Stomach (tissue), 4 donors: ENCODE results near the gene DMRT1.

Experiments used
- EP300 ChIP-seq: sonication (generic); formaldehyde crosslinking; IDR thresholded peaks from one replicate; pipeline ENCODE4 v1.6.1; 2017; ENCODE audit warnings: antibody characterized with exemption
- POLR2A ChIP-seq, 4 donors: fragments of 450-650 bp; IDR thresholded peaks; one replicate each; pipeline ENCODE4 v1.6.1; 2016; ENCODE audit warnings: antibody characterized with exemption in 4 of 4, control low read depth in 2 of 4, mild to moderate bottlenecking in 1 of 4, moderate library complexity in 1 of 4
- POLR2AphosphoS5 ChIP-seq, 3 donors: sonication (generic); formaldehyde crosslinking; IDR thresholded peaks; one replicate each; pipeline ENCODE4 v1.6.1; 2016; ENCODE audit warnings: antibody characterized with exemption in 3 of 3
- TF ChIP-seq, protein P1 (sequence below), 7 experiments: fragments of 450-650 bp in 4 of 7; fragments of 200-600 bp in 3 of 7; sonication (generic) in 3 of 7; IDR thresholded peaks; one replicate each; pipeline ENCODE4 v1.5.1; 2016 to 2019; ENCODE audit warnings: antibody characterized with exemption in 7 of 7, control low read depth in 2 of 7, mild to moderate bottlenecking in 1 of 7

DNA sequence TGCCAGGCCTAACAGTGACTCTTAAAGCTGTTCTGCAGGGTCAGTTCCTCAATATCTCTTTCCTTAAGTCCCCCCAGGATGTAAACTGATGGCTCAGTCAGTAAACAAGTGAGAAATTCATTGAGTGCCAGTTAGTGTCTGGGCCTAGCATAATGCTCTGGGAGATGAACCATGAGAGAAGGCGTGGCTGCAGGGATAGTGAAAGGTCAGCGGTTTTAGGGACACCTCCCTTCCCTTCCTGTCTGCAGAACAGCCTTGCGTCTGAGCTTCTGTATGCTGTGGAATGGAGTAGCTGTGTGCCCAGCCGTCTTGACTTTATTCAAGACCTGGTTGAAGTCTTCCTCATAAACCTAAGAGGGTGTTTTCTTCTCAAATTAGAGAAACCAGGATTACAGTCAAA is 88.2 kb downstream of the DMRT1 start:
- TF ChIP-seq, protein P1, sequence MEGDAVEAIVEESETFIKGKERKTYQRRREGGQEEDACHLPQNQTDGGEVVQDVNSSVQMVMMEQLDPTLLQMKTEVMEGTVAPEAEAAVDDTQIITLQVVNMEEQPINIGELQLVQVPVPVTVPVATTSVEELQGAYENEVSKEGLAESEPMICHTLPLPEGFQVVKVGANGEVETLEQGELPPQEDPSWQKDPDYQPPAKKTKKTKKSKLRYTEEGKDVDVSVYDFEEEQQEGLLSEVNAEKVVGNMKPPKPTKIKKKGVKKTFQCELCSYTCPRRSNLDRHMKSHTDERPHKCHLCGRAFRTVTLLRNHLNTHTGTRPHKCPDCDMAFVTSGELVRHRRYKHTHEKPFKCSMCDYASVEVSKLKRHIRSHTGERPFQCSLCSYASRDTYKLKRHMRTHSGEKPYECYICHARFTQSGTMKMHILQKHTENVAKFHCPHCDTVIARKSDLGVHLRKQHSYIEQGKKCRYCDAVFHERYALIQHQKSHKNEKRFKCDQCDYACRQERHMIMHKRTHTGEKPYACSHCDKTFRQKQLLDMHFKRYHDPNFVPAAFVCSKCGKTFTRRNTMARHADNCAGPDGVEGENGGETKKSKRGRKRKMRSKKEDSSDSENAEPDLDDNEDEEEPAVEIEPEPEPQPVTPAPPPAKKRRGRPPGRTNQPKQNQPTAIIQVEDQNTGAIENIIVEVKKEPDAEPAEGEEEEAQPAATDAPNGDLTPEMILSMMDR (IDR thresholded peaks at IDR 0.05), result no peak
- TF ChIP-seq POLR2A (IDR thresholded peaks at IDR 0.05) (no peak), POLR2AphosphoS5 (IDR thresholded peaks at IDR 0.05) (no peak), EP300 (no peak)
